A673 (cell line): ENCODE data around the gene RAD50. TPM values are rescaled to one million over a fixed set of nuclear protein-coding genes. Genes with fewer than 3 reads are reported as not detected.

ENCODE experiments used
- BruUV-seq: library from RNA; stranded (reverse); fragments of 400-500 nt; replicated peaks from 2 replicates; lab custom pipeline; 2021; lab: Mats Ljungman, UMichigan
- CTCF ChIA-PET: fragments of 300-600 bp; sonication (Branson Sonifier 250); formaldehyde crosslinking; loops from one replicate; lab custom pipeline; 2022; ENCODE audit warnings: antibody characterized with exemption; lab: Charles Lee
- POLR2A ChIA-PET: fragments of 300-600 bp; sonication (Branson Sonifier 250); formaldehyde crosslinking; loops from one replicate; lab custom pipeline; 2022; ENCODE audit warnings: antibody characterized with exemption; ENCODE audit not compliant: low non-redundant PET; lab: Charles Lee
- DNase-seq: peaks from one replicate; pipeline ENCODE4 v3.0.0-alpha.2; 2015; ENCODE audit warnings: low spot score
- H3K27ac ChIP-seq: fragments of 200-600 bp; sonication (generic); 2 replicates; pipeline ENCODE4 v1.5.1; 2016; ENCODE audit warnings: mixed run types, low read depth, mild to moderate bottlenecking, mixed read lengths, antibody characterized with exemption, low read length; ENCODE audit not compliant: poor library complexity, severe bottlenecking
- H3K27me3 ChIP-seq: fragments of 200-600 bp; sonication (generic); replicated peaks from 2 replicates; pipeline ENCODE4 v1.6.1; 2017; ENCODE audit warnings: mixed run types, low read depth, mild to moderate bottlenecking, mixed read lengths, antibody characterized with exemption, low read length; ENCODE audit not compliant: insufficient read depth, poor library complexity
- H3K36me3 ChIP-seq: fragments of 200-600 bp; sonication (generic); 2 replicates; pipeline ENCODE4 v1.6.1; 2016; ENCODE audit warnings: mixed run types, mild to moderate bottlenecking, mixed read lengths, antibody characterized with exemption, low read length; ENCODE audit not compliant: insufficient read depth, poor library complexity, severe bottlenecking
- H3K4me1 ChIP-seq: fragments of 200-600 bp; sonication (generic); 2 replicates; pipeline ENCODE4 v1.6.1; 2017; ENCODE audit warnings: mixed run types, mild to moderate bottlenecking, mixed read lengths, antibody characterized with exemption, low read length; ENCODE audit not compliant: insufficient read depth, poor library complexity, severe bottlenecking
- H3K4me3 ChIP-seq: fragments of 200-600 bp; sonication (generic); 2 replicates; pipeline ENCODE4 v1.5.1; 2016; ENCODE audit warnings: low read depth, mixed run types, mild to moderate bottlenecking, mixed read lengths, low read length; ENCODE audit not compliant: poor library complexity, severe bottlenecking
- H3K9me3 ChIP-seq: fragments of 200-600 bp; sonication (generic); 2 replicates; pipeline ENCODE4 v1.6.1; 2016; ENCODE audit warnings: mixed run types, low read depth, mild to moderate bottlenecking, mixed read lengths, antibody characterized with exemption, low read length; ENCODE audit not compliant: poor library complexity, severe bottlenecking
- EZH2 ChIP-seq: fragments of 200-600 bp; sonication (generic); IDR thresholded peaks from 2 replicates; pipeline ENCODE4 v1.6.1; 2017; ENCODE audit warnings: borderline replicate concordance, low read depth, mild to moderate bottlenecking, mixed read lengths, antibody characterized with exemption, low read length; ENCODE audit not compliant: poor library complexity, severe bottlenecking
- intact Hi-C: fragments of 100-400 bp; cut with micrococcal nuclease; formaldehyde crosslinking; loops from one replicate; pipeline ENCODE4 v1.10.0; 2022; ENCODE audit not compliant: unreplicated experiment
- total RNA-seq: library from RNA; stranded (reverse); gene quantifications from 2 replicates; pipeline ENCODE4 v1.2.3, GENCODE V29; 2021
- TF ChIP-seq, protein P1 (sequence below): fragments of 300-800, 200-600 bp; sonication (generic); conservative IDR thresholded peaks from 2 replicates; pipeline ENCODE4 v1.5.1; 2017; ENCODE audit warnings: low read depth, mild to moderate bottlenecking, antibody characterized with exemption, low read length, moderate library complexity, mixed read lengths

RAD50 gene
- total RNA-seq, 1 experiment from 2014 or later: 43.6 TPM

DNA sequence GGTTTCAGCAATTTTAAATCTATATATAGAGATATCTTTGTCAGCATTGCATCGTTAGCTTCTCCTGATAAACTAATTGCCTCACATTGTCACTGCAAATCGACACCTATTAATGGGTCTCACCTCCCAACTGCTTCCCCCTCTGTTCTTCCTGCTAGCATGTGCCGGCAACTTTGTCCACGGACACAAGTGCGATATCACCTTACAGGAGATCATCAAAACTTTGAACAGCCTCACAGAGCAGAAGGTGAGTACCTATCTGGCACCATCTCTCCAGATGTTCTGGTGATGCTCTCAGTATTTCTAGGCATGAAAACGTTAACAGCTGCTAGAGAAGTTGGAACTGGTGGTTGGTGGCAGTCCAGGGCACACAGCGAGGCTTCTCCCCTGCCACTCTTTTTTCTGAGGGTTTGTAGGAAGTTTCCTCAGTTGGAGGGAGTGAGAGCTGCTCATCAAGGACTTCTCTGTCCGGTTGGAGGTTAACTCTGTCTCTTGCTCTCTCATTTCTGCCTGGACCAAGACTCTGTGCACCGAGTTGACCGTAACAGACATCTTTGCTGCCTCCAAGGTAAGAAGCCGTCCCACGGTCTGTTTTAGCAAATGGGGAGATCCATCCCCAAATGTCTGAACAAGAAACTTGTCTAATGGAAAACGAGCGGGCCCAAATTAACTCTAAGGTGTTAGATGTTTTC, 117.3 kb downstream of the RAD50 start, which contains the start of gene IL4:
Gene IL4, plus strand, starts transcription at position 51 of the 692 bp plus-strand sequence. Its CDS starts 62 bp downstream, at position 113.
- no TSS peak for BruUV-seq
- DNase-seq: no peak
- H3K4me3 ChIP-seq: no peak within 1 kb of the TSS
- H3K4me1 ChIP-seq: no peaks in the 10 kb centered on the region
- no peak within 1 kb of the TSS for H3K27ac ChIP-seq
- ChIA-PET POLR2A (no interaction called here), CTCF (interaction anchor here (0.6 kb wide), 1 partner anchor 168 kb away, joined by 4 read pairs; no protein-coding TSS in a partner anchor)
- no peaks in the 10 kb centered on the region for H3K27me3 ChIP-seq
- TF ChIP-seq EZH2: no peak
- TF ChIP-seq, protein P1, sequence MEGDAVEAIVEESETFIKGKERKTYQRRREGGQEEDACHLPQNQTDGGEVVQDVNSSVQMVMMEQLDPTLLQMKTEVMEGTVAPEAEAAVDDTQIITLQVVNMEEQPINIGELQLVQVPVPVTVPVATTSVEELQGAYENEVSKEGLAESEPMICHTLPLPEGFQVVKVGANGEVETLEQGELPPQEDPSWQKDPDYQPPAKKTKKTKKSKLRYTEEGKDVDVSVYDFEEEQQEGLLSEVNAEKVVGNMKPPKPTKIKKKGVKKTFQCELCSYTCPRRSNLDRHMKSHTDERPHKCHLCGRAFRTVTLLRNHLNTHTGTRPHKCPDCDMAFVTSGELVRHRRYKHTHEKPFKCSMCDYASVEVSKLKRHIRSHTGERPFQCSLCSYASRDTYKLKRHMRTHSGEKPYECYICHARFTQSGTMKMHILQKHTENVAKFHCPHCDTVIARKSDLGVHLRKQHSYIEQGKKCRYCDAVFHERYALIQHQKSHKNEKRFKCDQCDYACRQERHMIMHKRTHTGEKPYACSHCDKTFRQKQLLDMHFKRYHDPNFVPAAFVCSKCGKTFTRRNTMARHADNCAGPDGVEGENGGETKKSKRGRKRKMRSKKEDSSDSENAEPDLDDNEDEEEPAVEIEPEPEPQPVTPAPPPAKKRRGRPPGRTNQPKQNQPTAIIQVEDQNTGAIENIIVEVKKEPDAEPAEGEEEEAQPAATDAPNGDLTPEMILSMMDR: no peak
- intact Hi-C loops: no loop called here
- H3K9me3 ChIP-seq: no peaks in the 10 kb centered on the region
- no peaks in the 10 kb centered on the region for H3K36me3 ChIP-seq

- ChIA-PET POLR2A (no interaction called here), CTCF (interaction anchor here (0.6 kb wide), 1 partner anchor 169 kb away, joined by 4 read pairs; no protein-coding TSS in a partner anchor)
- Histone ChIP-seq H3K4me1 (no peaks in the 10 kb centered on the region), H3K27ac (no peak overlapping the region), H3K36me3 (no peaks in the 10 kb centered on the region), H3K4me3 (no peak overlapping the region), H3K27me3 (no peaks in the 10 kb centered on the region), H3K9me3 (no peaks in the 10 kb centered on the region)
- peak; percentile 70 for DNase-seq
- TF ChIP-seq, protein P1: no peak
- TF ChIP-seq EZH2: no peak
- intact Hi-C loops: no loop called here
- BruUV-seq: no TSS peak
Observed at GRCh38 chr5:132674671-132675506, 118.1 kb downstream of the RAD50 start.

DNA sequence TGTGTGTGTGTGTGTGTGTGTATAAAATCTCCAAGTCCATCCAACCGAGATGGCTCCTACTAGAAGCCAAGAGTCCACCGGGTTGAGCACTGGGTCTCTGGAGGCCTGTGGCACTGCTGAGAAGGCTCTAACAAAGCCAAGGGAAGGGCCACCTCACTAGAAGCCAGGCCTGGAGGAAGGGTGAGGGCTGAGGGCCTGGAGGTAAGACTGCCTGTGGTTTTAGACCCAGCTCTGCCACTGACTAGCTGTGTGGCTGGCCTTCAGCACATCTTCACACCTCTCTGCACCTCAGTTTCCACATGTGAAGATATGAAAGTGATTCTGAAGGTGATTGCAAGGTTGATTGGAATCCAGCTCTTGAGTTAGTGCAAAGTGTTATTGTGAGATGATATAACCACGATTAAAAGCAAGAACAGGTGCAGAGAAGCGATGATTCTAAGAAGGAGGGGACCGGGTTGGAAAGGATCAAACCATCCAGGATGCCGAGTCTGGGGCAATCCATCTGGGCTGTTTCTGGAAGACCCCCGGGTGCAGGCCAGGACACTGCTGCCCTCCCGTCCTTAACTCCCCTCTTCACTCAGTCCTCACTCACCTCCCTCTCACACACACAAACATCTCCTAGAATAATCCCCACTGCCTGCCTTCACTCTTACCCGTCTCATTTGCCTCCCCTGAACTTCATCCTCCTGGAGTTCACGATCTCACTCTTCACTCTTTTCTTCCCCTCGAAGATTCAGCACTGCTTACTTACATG, 119.3 kb downstream of the RAD50 start:
- Histone ChIP-seq H3K27me3 (no peaks in the 10 kb centered on the region), H3K27ac (no peak overlapping the region), H3K4me3 (no peak overlapping the region), H3K9me3 (no peaks in the 10 kb centered on the region), H3K36me3 (no peaks in the 10 kb centered on the region), H3K4me1 (no peaks in the 10 kb centered on the region)
- no peak for DNase-seq
- intact Hi-C loops: no loop called here
- ChIA-PET CTCF (no interaction called here), POLR2A (interaction anchor here (0.6 kb wide), 1 partner anchor 109 kb away, joined by 4 read pairs; no protein-coding TSS in a partner anchor)
- TF ChIP-seq, protein P1: no peak
- TF ChIP-seq EZH2: no peak
- no TSS peak for BruUV-seq
